ENCODE data around the gene LHX6.

The LHX6 gene

GRCh38 chr9:122234022-122234748 is 5.4 kb upstream of the LHX6 start:
- no peak for DNase-seq (ENCODE audit: low spot score)

GRCh38 chr9:122232796-122233306 is 4.1 kb upstream of the LHX6 start:
- no peak for DNase-seq (ENCODE audit: low spot score)

- no peak for DNase-seq (ENCODE audit: low spot score)
Measured at GRCh38 chr9:122229485-122229837, 704 bp upstream of the LHX6 start.

GRCh38 chr9:122228191-122228567 is 578 bp downstream of the LHX6 start:
- no peak for DNase-seq (ENCODE audit: low spot score)

- no peak for DNase-seq (ENCODE audit: low spot score)
Measured at GRCh38 chr9:122227575-122227900, 1.2 kb downstream of the LHX6 start.

- DNase-seq (ENCODE audit: low spot score): no peak
Measured at GRCh38 chr9:122226758-122227574, 1.8 kb downstream of the LHX6 start.

GRCh38 chr9:122226142-122226757 is 2.5 kb downstream of the LHX6 start:
- no peak for DNase-seq (ENCODE audit: low spot score)

GRCh38 chr9:122225312-122226141 is 3.2 kb downstream of the LHX6 start:
- DNase-seq (ENCODE audit: low spot score): no peak

GRCh38 chr9:122223435-122223834 is 5.3 kb downstream of the LHX6 start:
- no peak for DNase-seq (ENCODE audit: low spot score)

- no peak for DNase-seq (ENCODE audit: low spot score)
Measured at GRCh38 chr9:122222791-122223190, 6.0 kb downstream of the LHX6 start.

- no peak for DNase-seq (ENCODE audit: low spot score)
Measured at GRCh38 chr9:122221183-122221811, 7.5 kb downstream of the LHX6 start.

- no peak for DNase-seq (ENCODE audit: low spot score)
Measured at GRCh38 chr9:122220673-122221182, 8.0 kb downstream of the LHX6 start.

- DNase-seq (ENCODE audit: low spot score): no peak
Measured at GRCh38 chr9:122219856-122220672, 8.7 kb downstream of the LHX6 start.

- DNase-seq (ENCODE audit: low spot score): no peak
Measured at GRCh38 chr9:122218935-122219855, 9.6 kb downstream of the LHX6 start.

GRCh38 chr9:122218071-122218934 is 10.5 kb downstream of the LHX6 start:
- DNase-seq (ENCODE audit: low spot score): no peak

GRCh38 chr9:122217640-122218039 is 11.1 kb downstream of the LHX6 start:
- DNase-seq (ENCODE audit: low spot score): no peak

- no peak for DNase-seq (ENCODE audit: low spot score)
Measured at GRCh38 chr9:122216798-122217418, 11.8 kb downstream of the LHX6 start.

All from AG08395 (cell line).